ENCODE data around the gene SIRT2. TPM values are rescaled to one million over a fixed set of nuclear protein-coding genes. Genes with fewer than 3 reads are reported as not detected.
"Not testable (repeated sequence)": the region's sequence is repeated elsewhere in the genome, so short reads cannot be mapped to it uniquely, and the experiment has no call there.

Gene SIRT2
- total RNA-seq, 1 experiment from 2014 or later = 162 TPM

DNA sequence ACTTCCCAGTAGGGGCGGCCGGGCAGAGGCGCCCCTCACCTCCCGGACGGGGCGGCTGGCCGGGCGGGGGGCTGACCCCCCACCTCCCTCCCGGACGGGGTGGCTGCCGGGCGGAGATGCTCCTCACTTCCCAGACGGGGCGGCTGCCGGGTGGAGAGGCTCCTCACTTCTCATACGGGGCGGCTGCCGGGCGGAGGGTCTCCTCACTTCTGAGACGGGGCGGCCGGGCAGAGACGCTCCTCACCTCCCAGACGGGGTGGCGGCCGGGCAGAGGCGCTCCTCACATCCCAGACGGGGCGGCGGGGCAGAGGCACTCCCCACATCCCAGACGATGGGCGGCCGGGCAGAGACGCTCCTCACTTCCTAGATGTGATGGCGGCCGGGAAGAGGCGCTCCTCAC lies 43.7 kb downstream of the SIRT2 start:
- H3K27me3 ChIP-seq (ENCODE audit: control insufficient read depth, insufficient read depth, low read length); POLR2A ChIA-PET; CTCF ChIA-PET; DNase-seq (ENCODE audit: low read depth, low spot score); H3K9me3 ChIP-seq (ENCODE audit: control insufficient read depth, insufficient read depth, low read depth, low read length); ATAC-seq; H3K36me3 ChIP-seq (ENCODE audit: control insufficient read depth, insufficient read depth, low read length); H3K4me3 ChIP-seq (ENCODE audit: low read depth in 2 of 2, low read length in 2 of 2); BruUV-seq (replicated peaks); H3K27ac ChIP-seq (ENCODE audit: low read length); in situ Hi-C loops (cut with HindIII; ENCODE audit: low pct_unique_long_range_greater_than_20kb, low sequenced_read_pairs): not testable (repeated sequence)
- peaks cover 23% of the 10 kb centered on the region for H3K4me1 ChIP-seq (ENCODE audit: control insufficient read depth, insufficient read depth, low read length)
- intact Hi-C loops (cut with micrococcal nuclease; ENCODE audit: unreplicated experiment) = loop anchor here (10.0 kb wide), 1 partner anchor 351 kb away; no protein-coding TSS in a partner anchor

DNA sequence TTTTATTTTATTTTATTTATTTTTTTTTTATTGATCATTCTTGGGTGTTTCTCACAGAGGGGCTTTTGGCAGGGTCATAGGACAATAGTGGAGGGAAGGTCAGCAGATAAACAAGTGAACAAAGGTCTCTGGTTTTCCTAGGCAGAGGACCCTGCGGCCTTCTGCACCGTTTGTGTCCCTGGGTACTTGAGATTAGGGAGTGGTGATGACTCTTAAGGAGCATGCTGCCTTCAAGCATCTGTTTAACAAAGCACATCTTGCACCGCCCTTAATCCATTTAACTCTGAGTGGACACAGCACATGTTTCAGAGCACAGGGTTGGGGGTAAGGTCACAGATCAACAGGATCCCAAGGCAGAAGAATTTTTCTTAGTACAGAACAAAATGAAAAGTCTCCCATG lies 44.5 kb downstream of the SIRT2 start:
- CTCF ChIA-PET; ATAC-seq; H3K4me3 ChIP-seq (ENCODE audit: low read depth in 2 of 2, low read length in 2 of 2); H3K36me3 ChIP-seq (ENCODE audit: control insufficient read depth, insufficient read depth, low read length); DNase-seq (ENCODE audit: low read depth, low spot score); POLR2A ChIA-PET; H3K9me3 ChIP-seq (ENCODE audit: control insufficient read depth, insufficient read depth, low read depth, low read length); H3K27me3 ChIP-seq (ENCODE audit: control insufficient read depth, insufficient read depth, low read length); BruUV-seq (replicated peaks); in situ Hi-C loops (cut with HindIII; ENCODE audit: low pct_unique_long_range_greater_than_20kb, low sequenced_read_pairs); H3K27ac ChIP-seq (ENCODE audit: low read length): not testable (repeated sequence)
- intact Hi-C loops (cut with micrococcal nuclease; ENCODE audit: unreplicated experiment) = loop anchor here (5.0 to 10.0 kb wide), 2 partner anchors 42 to 350 kb away; partner anchors contain the start of genes NFKBIB and SIRT2
- H3K4me1 ChIP-seq (ENCODE audit: control insufficient read depth, insufficient read depth, low read length) = peaks cover 22% of the 10 kb centered on the region

GRCh38 chr19:38853214-38853613 lies 46.2 kb downstream of the SIRT2 start:
- Histone ChIP-seq H3K9me3 (ENCODE audit: control insufficient read depth, insufficient read depth, low read depth, low read length) (no peaks in the 10 kb centered on the region), H3K27ac (ENCODE audit: low read length) (peak overlapping the region; percentile 99), H3K36me3 (ENCODE audit: control insufficient read depth, insufficient read depth, low read length) (peaks cover 5% of the 10 kb centered on the region; the same call in 1 of the 2 replicates), H3K27me3 (ENCODE audit: control insufficient read depth, insufficient read depth, low read length) (no peaks in the 10 kb centered on the region), H3K4me3 (ENCODE audit: low read depth in 2 of 2, low read length in 2 of 2) (peak overlapping the region; percentile 61 to 82), H3K4me1 (ENCODE audit: control insufficient read depth, insufficient read depth, low read length) (peaks cover 23% of the 10 kb centered on the region)
- ATAC-seq (no peak), DNase-seq (ENCODE audit: low read depth, low spot score) (no peak)
- ChIA-PET POLR2A (interaction anchor here (0.5 to 1.9 kb wide), 4 partner anchors 11 to 220 kb away, joined by 3 to 8 read pairs (median 6); partner anchors contain the start of genes ECH1, NFKBIB and SIRT2), CTCF (interaction anchor here (0.5 to 1.8 kb wide), 4 partner anchors 12 to 77 kb away, joined by 3 to 7 read pairs (median 7); partner anchors contain the start of genes MRPS12 and SARS2)
- TF ChIP-seq SIN3A (IDR thresholded peaks at IDR 0.05; ENCODE audit: borderline replicate concordance, insufficient read depth, low read depth, low read length) = no peak
- in situ Hi-C loops (cut with HindIII; ENCODE audit: low pct_unique_long_range_greater_than_20kb, low sequenced_read_pairs) (no loop called here), intact Hi-C loops (cut with micrococcal nuclease; ENCODE audit: unreplicated experiment) (loop anchor here (5.0 to 10.0 kb wide), 2 partner anchors 44 to 348 kb away; partner anchors contain the start of genes NFKBIB and SIRT2)
- no TSS peak for BruUV-seq (replicated peaks)

- DNase-seq (ENCODE audit: low read depth, low spot score) = no peak
- peak overlapping the region; percentile 61 to 82 for H3K4me3 ChIP-seq (ENCODE audit: low read depth in 2 of 2, low read length in 2 of 2)
- TF ChIP-seq SIN3A (IDR thresholded peaks at IDR 0.05; ENCODE audit: borderline replicate concordance, insufficient read depth, low read depth, low read length) = no peak
- TF ChIP-seq, protein P1, sequence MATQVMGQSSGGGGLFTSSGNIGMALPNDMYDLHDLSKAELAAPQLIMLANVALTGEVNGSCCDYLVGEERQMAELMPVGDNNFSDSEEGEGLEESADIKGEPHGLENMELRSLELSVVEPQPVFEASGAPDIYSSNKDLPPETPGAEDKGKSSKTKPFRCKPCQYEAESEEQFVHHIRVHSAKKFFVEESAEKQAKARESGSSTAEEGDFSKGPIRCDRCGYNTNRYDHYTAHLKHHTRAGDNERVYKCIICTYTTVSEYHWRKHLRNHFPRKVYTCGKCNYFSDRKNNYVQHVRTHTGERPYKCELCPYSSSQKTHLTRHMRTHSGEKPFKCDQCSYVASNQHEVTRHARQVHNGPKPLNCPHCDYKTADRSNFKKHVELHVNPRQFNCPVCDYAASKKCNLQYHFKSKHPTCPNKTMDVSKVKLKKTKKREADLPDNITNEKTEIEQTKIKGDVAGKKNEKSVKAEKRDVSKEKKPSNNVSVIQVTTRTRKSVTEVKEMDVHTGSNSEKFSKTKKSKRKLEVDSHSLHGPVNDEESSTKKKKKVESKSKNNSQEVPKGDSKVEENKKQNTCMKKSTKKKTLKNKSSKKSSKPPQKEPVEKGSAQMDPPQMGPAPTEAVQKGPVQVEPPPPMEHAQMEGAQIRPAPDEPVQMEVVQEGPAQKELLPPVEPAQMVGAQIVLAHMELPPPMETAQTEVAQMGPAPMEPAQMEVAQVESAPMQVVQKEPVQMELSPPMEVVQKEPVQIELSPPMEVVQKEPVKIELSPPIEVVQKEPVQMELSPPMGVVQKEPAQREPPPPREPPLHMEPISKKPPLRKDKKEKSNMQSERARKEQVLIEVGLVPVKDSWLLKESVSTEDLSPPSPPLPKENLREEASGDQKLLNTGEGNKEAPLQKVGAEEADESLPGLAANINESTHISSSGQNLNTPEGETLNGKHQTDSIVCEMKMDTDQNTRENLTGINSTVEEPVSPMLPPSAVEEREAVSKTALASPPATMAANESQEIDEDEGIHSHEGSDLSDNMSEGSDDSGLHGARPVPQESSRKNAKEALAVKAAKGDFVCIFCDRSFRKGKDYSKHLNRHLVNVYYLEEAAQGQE (IDR thresholded peaks at IDR 0.05; ENCODE audit: insufficient read depth in 1 of 2, low read depth in 2 of 2, low read length in 1 of 2) = no peak
- ChIA-PET POLR2A (interaction anchor here (0.6 to 1.9 kb wide), 5 partner anchors 11 to 215 kb away, joined by 3 to 8 read pairs (median 3); partner anchors contain the start of genes ECH1, NFKBIB and SIRT2), CTCF (interaction anchor here (0.5 to 1.8 kb wide), 5 partner anchors 13 to 546 kb away, joined by 3 to 7 read pairs (median 7); partner anchors contain the start of genes MRPS12 and SARS2)
- ATAC-seq = peak; percentile 5
- peak overlapping the region; percentile 99 for H3K27ac ChIP-seq (ENCODE audit: low read length)
- in situ Hi-C loops (cut with HindIII; ENCODE audit: low pct_unique_long_range_greater_than_20kb, low sequenced_read_pairs) = no loop called here
- peaks cover 31% of the 10 kb centered on the region for H3K4me1 ChIP-seq (ENCODE audit: control insufficient read depth, insufficient read depth, low read length)
- no peaks in the 10 kb centered on the region for H3K27me3 ChIP-seq (ENCODE audit: control insufficient read depth, insufficient read depth, low read length)
- H3K36me3 ChIP-seq (ENCODE audit: control insufficient read depth, insufficient read depth, low read length) = peaks cover 9% of the 10 kb centered on the region
- H3K9me3 ChIP-seq (ENCODE audit: control insufficient read depth, insufficient read depth, low read depth, low read length) = no peaks in the 10 kb centered on the region
- intact Hi-C loops (cut with micrococcal nuclease; ENCODE audit: unreplicated experiment) = loop anchor here (5.0 to 10.0 kb wide), 2 partner anchors 45 to 348 kb away; partner anchors contain the start of genes NFKBIB and SIRT2
- no TSS peak for BruUV-seq (replicated peaks)
These were observed 47.0 kb downstream of the SIRT2 start for GRCh38 chr19:38852231-38853044.

Measured in Panc1 (cell line).